HCT116 (cell line): ENCODE results near the gene CAMP. TPM values are rescaled to one million over a fixed set of nuclear protein-coding genes. Genes with fewer than 3 reads are reported as not detected.

ENCODE experiments used
- ATAC-seq: fragments of 200-7000 bp; cut with Tn5 transposase; 2 replicates; pipeline ENCODE4 v1.9.1; 2020; ENCODE audit warnings: mild to moderate bottlenecking, moderate library complexity
- BruUV-seq: library from RNA; stranded (reverse); fragments of 400-500 nt; replicated peaks from 2 replicates; lab custom pipeline; 2021; lab: Mats Ljungman, UMichigan
- CTCF ChIA-PET: fragments of 300-600 bp; sonication (Branson Sonifier 250); formaldehyde crosslinking; loops from one replicate; lab custom pipeline; 2021; ENCODE audit warnings: antibody characterized with exemption; lab: Charles Lee
- POLR2A ChIA-PET: fragments of 300-600, 350-600 bp; sonication (Branson Sonifier 250); formaldehyde crosslinking; loops from one replicate; lab custom pipeline; 2021; ENCODE audit warnings: antibody characterized with exemption; lab: Charles Lee
- RAD21 ChIA-PET, 2 experiments: fragments of 300-600 bp; sonication (Branson Sonifier 250); formaldehyde crosslinking; loops; one replicate each; lab custom pipeline; 2023; ENCODE audit warnings: low total read pairs in 2 of 2; ENCODE audit not compliant: uncharacterized antibody in 2 of 2, unreplicated experiment in 2 of 2, low non-redundant PET in 1 of 2; lab: Charles Lee
- DNase-seq: peaks from one replicate; pipeline ENCODE4 v3.0.0-alpha.2; 2010; ENCODE audit warnings: low read depth, low spot score
- H2AFZ ChIP-seq: fragments of 200-600 bp; shearing (Covaris generic), sonication (generic); 2 replicates; pipeline ENCODE4 v1.6.1; 2017; ENCODE audit warnings: low read depth, mixed run types, mixed read lengths, antibody characterized with exemption, low read length; ENCODE audit not compliant: poor library complexity, severe bottlenecking
- H3K27ac ChIP-seq: 2 replicates; pipeline ENCODE4 v1.5.1; 2012; ENCODE audit warnings: low read depth, low read length
- H3K27me3 ChIP-seq: fragments of 200-600 bp; sonication (generic); 2 replicates; pipeline ENCODE4 v1.6.1; 2016; ENCODE audit warnings: mixed run types, low read length, mixed read lengths; ENCODE audit not compliant: insufficient read depth
- H3K36me3 ChIP-seq, 2 experiments: fragments of 200-500 bp in 1 of 2; fragments of 200-600 bp in 1 of 2; sonication (Bioruptor generic) in 1 of 2; sonication (generic) in 1 of 2; 2 replicates each; pipeline versions ENCODE4 v1.5.1 to v1.6.1; 2014 to 2016; ENCODE audit warnings: low read length in 2 of 2, inconsistent platforms in 1 of 2, mixed read lengths in 1 of 2, mixed run types in 1 of 2; ENCODE audit not compliant: insufficient read depth in 2 of 2, control insufficient read depth in 1 of 2
- H3K4me1 ChIP-seq, 2 experiments: fragments of 200-600 bp in 1 of 2; sonication (generic) in 1 of 2; 2 replicates each; pipeline versions ENCODE4 v1.5.1 to v1.6.1; 2012 to 2017; ENCODE audit warnings: low read length in 2 of 2, inconsistent platforms in 1 of 2, mild to moderate bottlenecking in 1 of 2, mixed read lengths in 1 of 2, mixed run types in 1 of 2, moderate library complexity in 1 of 2; ENCODE audit not compliant: insufficient read depth in 2 of 2, control insufficient read depth in 1 of 2
- H3K4me2 ChIP-seq: fragments of 200-600 bp; sonication (generic); 2 replicates; pipeline ENCODE4 v1.6.1; 2017; ENCODE audit warnings: mixed run types, low read length, mixed read lengths
- H3K4me3 ChIP-seq, 2 experiments: fragments of 200-600 bp in 1 of 2; sonication (generic) in 1 of 2; replicated peaks in 1 of 2; 2 replicates each; pipeline ENCODE4 v1.5.1; 2011 to 2016; ENCODE audit warnings: low read length in 2 of 2, control low read depth in 1 of 2, low read depth in 1 of 2, mild to moderate bottlenecking in 1 of 2, mixed read lengths in 1 of 2, mixed run types in 1 of 2
- H3K79me2 ChIP-seq: fragments of 200-600 bp; sonication (generic); 2 replicates; pipeline ENCODE4 v1.6.1; 2017; ENCODE audit warnings: mild to moderate bottlenecking, mixed run types, low read length, moderate library complexity, mixed read lengths; ENCODE audit not compliant: insufficient read depth
- H3K9ac ChIP-seq: fragments of 200-600 bp; sonication (generic); 2 replicates; pipeline ENCODE4 v1.6.1; 2016; ENCODE audit warnings: low read length, mixed read lengths
- H3K9me2 ChIP-seq: fragments of 200-600 bp; sonication (generic), shearing (Covaris generic); 2 replicates; pipeline ENCODE4 v1.6.1; 2017; ENCODE audit warnings: mixed run types, mild to moderate bottlenecking, moderate library complexity; ENCODE audit not compliant: insufficient read depth
- H3K9me3 ChIP-seq, 2 experiments: fragments of 200-500 bp in 1 of 2; fragments of 200-600 bp in 1 of 2; sonication (Bioruptor generic) in 1 of 2; sonication (generic) in 1 of 2; 2 replicates each; pipeline ENCODE4 v1.6.1; 2014 to 2017; ENCODE audit warnings: low read length in 2 of 2, mixed read lengths in 2 of 2, inconsistent platforms in 1 of 2, low read depth in 1 of 2, mild to moderate bottlenecking in 1 of 2, mixed run types in 1 of 2, moderate library complexity in 1 of 2; ENCODE audit not compliant: control insufficient read depth in 1 of 2, insufficient read depth in 1 of 2
- H4K20me1 ChIP-seq: fragments of 200-600 bp; sonication (generic), shearing (Covaris generic); 2 replicates; pipeline ENCODE4 v1.6.1; 2017; ENCODE audit warnings: mixed run types, mild to moderate bottlenecking, moderate library complexity; ENCODE audit not compliant: insufficient read depth
- ATF3 ChIP-seq: IDR thresholded peaks from 2 replicates; pipeline ENCODE4 v1.6.1; 2012
- CBX3 ChIP-seq: IDR thresholded peaks from 2 replicates; pipeline ENCODE4 v1.6.1; 2012; ENCODE audit warnings: low read depth
- EZH2 ChIP-seq: fragments of 200-600 bp; sonication (generic); IDR thresholded peaks from 2 replicates; pipeline ENCODE4 v1.6.1; 2017; ENCODE audit warnings: antibody characterized with exemption, mixed run types
- FOSL1 ChIP-seq: IDR thresholded peaks from 2 replicates; pipeline ENCODE4 v1.6.1; 2012; ENCODE audit warnings: low read depth
- JUND ChIP-seq: IDR thresholded peaks from 2 replicates; pipeline ENCODE4 v1.6.1; 2012
- MAX ChIP-seq: IDR thresholded peaks from 2 replicates; pipeline ENCODE4 v1.6.1; 2012
- REST ChIP-seq: IDR thresholded peaks from 2 replicates; pipeline ENCODE4 v1.6.1; 2012; ENCODE audit warnings: low read depth
- SP1 ChIP-seq: IDR thresholded peaks from 2 replicates; pipeline ENCODE4 v1.6.1; 2012; ENCODE audit warnings: low read depth
- SRF ChIP-seq: IDR thresholded peaks from 2 replicates; pipeline ENCODE4 v1.6.1; 2012; ENCODE audit warnings: low read depth
- TCF7L2 ChIP-seq: IDR thresholded peaks from 2 replicates; pipeline ENCODE4 v1.7.0; 2011; ENCODE audit warnings: borderline replicate concordance, inconsistent platforms; ENCODE audit not compliant: insufficient read depth, insufficient read length; ENCODE audit errors: extremely low read depth
- YY1 ChIP-seq: IDR thresholded peaks from 2 replicates; pipeline ENCODE4 v1.6.1; 2011; ENCODE audit warnings: low read length, low read depth, moderate library complexity, mild to moderate bottlenecking; ENCODE audit not compliant: insufficient replicate concordance; ENCODE audit errors: extremely low read depth
- ZBTB33 ChIP-seq: IDR thresholded peaks from 2 replicates; pipeline ENCODE4 v1.6.1; 2011; ENCODE audit warnings: mild to moderate bottlenecking, low read length, moderate library complexity; ENCODE audit not compliant: insufficient replicate concordance; ENCODE audit errors: extremely low read depth
- ZFX ChIP-seq: fragments of 450-650 bp; IDR thresholded peaks from 2 replicates; pipeline ENCODE4 v1.6.1; 2017
- ZNF274 ChIP-seq: fragments of 200-500 bp; sonication (Bioruptor generic); IDR thresholded peaks from 2 replicates; pipeline ENCODE4 v1.6.1; 2014; ENCODE audit warnings: mild to moderate bottlenecking, low read depth, low read length, inconsistent platforms
- intact Hi-C: fragments of 100-400 bp; cut with micrococcal nuclease; formaldehyde crosslinking; loops from 2 replicates; pipeline ENCODE4 v1.10.0; 2022
- total RNA-seq: library from RNA; stranded (reverse); gene quantifications from one replicate; pipeline ENCODE4 v1.2.1, GENCODE V29; 2021; ENCODE audit not compliant: unreplicated experiment

CAMP gene
- total RNA-seq, 1 experiment from 2014 or later, result not detected

- POLR2A ChIA-PET, result no interaction called here
- H3K4me1 ChIP-seq, result peaks cover 9 to 24% of the 10 kb centered on the region in 2 experiments; a peak in 3 of 4 replicates
- H3K9me3 ChIP-seq, result no peaks in the 10 kb centered on the region
- H2AFZ ChIP-seq, result no peak overlapping the region
- H3K9me2 ChIP-seq, result no peaks in the 10 kb centered on the region
- H3K27me3 ChIP-seq, result no peaks in the 10 kb centered on the region
- no peak for TF ChIP-seq YY1
- TF ChIP-seq FOSL1, result no peak
- TF ChIP-seq ATF3, result no peak
- TF ChIP-seq ZNF274, result no peak
- no peak for TF ChIP-seq EZH2
- no peak for TF ChIP-seq REST
- TF ChIP-seq SP1, result no peak
- TF ChIP-seq CBX3, result no peak
- TF ChIP-seq MAX, result no peak
- no peak for TF ChIP-seq ZFX
- no peak for TF ChIP-seq ZBTB33
- TF ChIP-seq JUND, result no peak
- TF ChIP-seq SRF, result no peak
- TF ChIP-seq TCF7L2, result no peak
- DNase-seq, result no peak
- H4K20me1 ChIP-seq, result no peaks in the 10 kb centered on the region
- RAD21 ChIA-PET, result no interaction called here
- TSS peak; percentile 43 for BruUV-seq
- H3K4me2 ChIP-seq, result peak overlapping the region; percentile 79
- peaks cover 15 to 38% of the 10 kb centered on the region in 2 experiments; a peak in 3 of 4 replicates for H3K36me3 ChIP-seq
- intact Hi-C loops, result loop anchor here (1.0 kb wide), 1 partner anchor 16 kb away; no protein-coding TSS in a partner anchor
- CTCF ChIA-PET, result interaction anchor here (1.2 kb wide), 1 partner anchor 29 kb away, joined by 3 read pairs; no protein-coding TSS in a partner anchor
- no peak for ATAC-seq
- H3K27ac ChIP-seq, result peak overlapping the region; percentile 67
- peak overlapping the region; percentile 84 to 90 for H3K4me3 ChIP-seq
- H3K9ac ChIP-seq, result peak overlapping the region; percentile 95
- peaks cover 63% of the 10 kb centered on the region for H3K79me2 ChIP-seq
These were observed 36.5 kb upstream of the CAMP start for GRCh38 chr3:48186631-48187300.
